ENCODE measurements around the gene SDK1. TPM values are rescaled to one million over a fixed set of nuclear protein-coding genes. Genes with fewer than 3 reads are reported as not detected.

The SDK1 gene
- total and polyA plus RNA-seq, 7 donors = 0.31 to 2.4 (median 1.3) TPM

- ATAC-seq (no peak), DNase-seq (no peak)
- Histone ChIP-seq H3K36me3 (ENCODE audit: insufficient read depth in 1 of 2, low read depth in 1 of 2) (no peaks in the 10 kb centered on the region), H3K27me3 (ENCODE audit: insufficient read depth in 3 of 3, low read length in 2 of 3) (no peaks in the 10 kb centered on the region), H3K9me3 (no peaks in the 10 kb centered on the region), H3K27ac (no peak overlapping the region), H3K4me3 (no peak overlapping the region), H3K4me1 (no peaks in the 10 kb centered on the region)
- intact Hi-C loops (cut with DNase I) = no loop called here
- WGBS, 3 donors = 81 to 84% (median 82%) methylated on average over 12 of the region's 12 CpGs
- TF ChIP-seq CTCF (IDR thresholded peaks at IDR 0.05) = no peak
Measured at GRCh38 chr7:4097001-4097609, 796.1 kb downstream of the SDK1 start.

GRCh38 chr7:4098169-4098568 is 797.1 kb downstream of the SDK1 start:
- intact Hi-C loops (cut with DNase I) = no loop called here
- H3K4me3 ChIP-seq = no peak overlapping the region
- no peaks in the 10 kb centered on the region for H3K36me3 ChIP-seq (ENCODE audit: insufficient read depth in 1 of 2, low read depth in 1 of 2)
- no peaks in the 10 kb centered on the region for H3K27me3 ChIP-seq (ENCODE audit: insufficient read depth in 3 of 3, low read length in 2 of 3)
- H3K9me3 ChIP-seq = no peaks in the 10 kb centered on the region
- no peak for DNase-seq
- H3K27ac ChIP-seq = no peak overlapping the region
- no peak for ATAC-seq
- 82 to 87% (median 85%) methylated on average over 11 of the region's 11 CpGs for WGBS, 3 donors
- H3K4me1 ChIP-seq = no peaks in the 10 kb centered on the region
- TF ChIP-seq CTCF (IDR thresholded peaks at IDR 0.05) = no peak

GRCh38 chr7:4099651-4100050 is 798.6 kb downstream of the SDK1 start:
- H3K36me3 ChIP-seq (ENCODE audit: insufficient read depth in 1 of 2, low read depth in 1 of 2) = no peaks in the 10 kb centered on the region
- intact Hi-C loops (cut with DNase I) = no loop called here
- ATAC-seq = no peak
- WGBS, 3 donors = 90 to 92% (median 90%) methylated on average over 13 to 14 of the region's 14 CpGs
- H3K4me3 ChIP-seq = no peak overlapping the region
- no peak overlapping the region for H3K27ac ChIP-seq
- H3K9me3 ChIP-seq = no peaks in the 10 kb centered on the region
- no peak for TF ChIP-seq CTCF (IDR thresholded peaks at IDR 0.05)
- DNase-seq = no peak
- no peaks in the 10 kb centered on the region for H3K4me1 ChIP-seq
- H3K27me3 ChIP-seq (ENCODE audit: insufficient read depth in 3 of 3, low read length in 2 of 3) = no peaks in the 10 kb centered on the region

- no peak for TF ChIP-seq CTCF (IDR thresholded peaks at IDR 0.05)
- WGBS, 3 donors = 87 to 88% (median 87%) methylated on average over 8 of the region's 8 CpGs
Measured at GRCh38 chr7:4100148-4100547, 799.1 kb downstream of the SDK1 start.

GRCh38 chr7:4100691-4101090 is 799.6 kb downstream of the SDK1 start:
- DNase-seq = no peak
- no peak for TF ChIP-seq CTCF (IDR thresholded peaks at IDR 0.05)
- Histone ChIP-seq H3K9me3 (no peaks in the 10 kb centered on the region), H3K4me1 (no peaks in the 10 kb centered on the region), H3K36me3 (ENCODE audit: insufficient read depth in 1 of 2, low read depth in 1 of 2) (no peaks in the 10 kb centered on the region), H3K27me3 (ENCODE audit: insufficient read depth in 3 of 3, low read length in 2 of 3) (no peaks in the 10 kb centered on the region), H3K4me3 (no peak overlapping the region), H3K27ac (no peak overlapping the region)
- WGBS, 3 donors = 92 to 94% (median 93%) methylated on average over 11 of the region's 11 CpGs
- intact Hi-C loops (cut with DNase I) = no loop called here
- no peak for ATAC-seq

More at GRCh38 chr7:4100148-4100547, 799.1 kb downstream of the SDK1 start:
- no peaks in the 10 kb centered on the region for H3K9me3 ChIP-seq
- H3K27ac ChIP-seq = no peak overlapping the region
- H3K27me3 ChIP-seq (ENCODE audit: insufficient read depth in 3 of 3, low read length in 2 of 3) = no peaks in the 10 kb centered on the region
- H3K4me1 ChIP-seq = no peaks in the 10 kb centered on the region
- intact Hi-C loops (cut with DNase I) = no loop called here
- no peak for ATAC-seq
- H3K36me3 ChIP-seq (ENCODE audit: insufficient read depth in 1 of 2, low read depth in 1 of 2) = no peaks in the 10 kb centered on the region
- no peak overlapping the region for H3K4me3 ChIP-seq
- no peak for DNase-seq

Data from psoas muscle (tissue), 8 donors.